NK-92 treated with Interleukin-12 subunit alpha and Interleukin-12 subunit beta, amount 100 ng/mL, for 24 hours (cell line): ENCODE measurements around the gene OR6T1.

Experiments
- DNase-seq: peaks from one replicate; lab custom pipeline; 2025; lab: John Stamatoyannopoulos, UW

The OR6T1 gene

GRCh38 chr11:123943738-123944137, at the start of gene OR6T1:
Gene OR6T1, minus strand, starts transcription at chr11:123943838. Its CDS starts 0 bp downstream, at chr11:123943838.
- DNase-seq = no peak

GRCh38 chr11:123979311-123979710, 35.7 kb upstream of the OR6T1 start:
- no peak for DNase-seq

GRCh38 chr11:123977731-123978347, 34.2 kb upstream of the OR6T1 start, which contains the start of gene OR10S1:
Gene OR10S1, minus strand, starts transcription at chr11:123977781. Its CDS starts 117 bp downstream, at chr11:123977664.
- no peak for DNase-seq

GRCh38 chr11:123976770-123977560, 33.3 kb upstream of the OR6T1 start:
- DNase-seq = no peak

GRCh38 chr11:123973816-123974215, 30.2 kb upstream of the OR6T1 start:
- no peak for DNase-seq

- no peak for DNase-seq
Measured at GRCh38 chr11:123956752-123957151, 13.1 kb upstream of the OR6T1 start.

- no peak for DNase-seq
Measured at GRCh38 chr11:123945132-123945531, 1.5 kb upstream of the OR6T1 start.

GRCh38 chr11:123942413-123942812, 1.2 kb downstream of the OR6T1 start:
- no peak for DNase-seq

GRCh38 chr11:123939317-123939716, 4.3 kb downstream of the OR6T1 start, which contains the start of gene OR4D5:
Gene OR4D5, plus strand, starts transcription at chr11:123939617. Its CDS starts 0 bp downstream, at chr11:123939617.
- DNase-seq = no peak

GRCh38 chr11:123924027-123924426, 19.6 kb downstream of the OR6T1 start:
- DNase-seq = no peak

- DNase-seq = no peak
Measured at GRCh38 chr11:123920943-123921342, 22.7 kb downstream of the OR6T1 start.

- no peak for DNase-seq
Measured at GRCh38 chr11:123905826-123906225, 37.8 kb downstream of the OR6T1 start.

- no peak for DNase-seq
Measured at GRCh38 chr11:123904932-123905331, 38.7 kb downstream of the OR6T1 start.

GRCh38 chr11:123903932-123904331, 39.7 kb downstream of the OR6T1 start:
- DNase-seq = no peak

GRCh38 chr11:123901867-123902266, 41.8 kb downstream of the OR6T1 start, which contains the start of gene OR8D4:
Gene OR8D4, plus strand, starts transcription at chr11:123902167. Its CDS starts 4,265 bp downstream, at chr11:123906432.
- no peak for DNase-seq

- DNase-seq = no peak
Measured at GRCh38 chr11:123899792-123900191, 43.8 kb downstream of the OR6T1 start.
